LoVo (cell line): ENCODE data around the gene EPC1.

ENCODE experiments used
- DNase-seq: peaks from one replicate; pipeline ENCODE4 v3.0.0-alpha.2; 2016; ENCODE audit warnings: low spot score

EPC1 gene

GRCh38 chr10:32337350-32337749 is 9.6 kb downstream of the EPC1 start:
- no peak for DNase-seq

- no peak for DNase-seq
Observed at GRCh38 chr10:32333849-32334248, 13.1 kb downstream of the EPC1 start.

DNA sequence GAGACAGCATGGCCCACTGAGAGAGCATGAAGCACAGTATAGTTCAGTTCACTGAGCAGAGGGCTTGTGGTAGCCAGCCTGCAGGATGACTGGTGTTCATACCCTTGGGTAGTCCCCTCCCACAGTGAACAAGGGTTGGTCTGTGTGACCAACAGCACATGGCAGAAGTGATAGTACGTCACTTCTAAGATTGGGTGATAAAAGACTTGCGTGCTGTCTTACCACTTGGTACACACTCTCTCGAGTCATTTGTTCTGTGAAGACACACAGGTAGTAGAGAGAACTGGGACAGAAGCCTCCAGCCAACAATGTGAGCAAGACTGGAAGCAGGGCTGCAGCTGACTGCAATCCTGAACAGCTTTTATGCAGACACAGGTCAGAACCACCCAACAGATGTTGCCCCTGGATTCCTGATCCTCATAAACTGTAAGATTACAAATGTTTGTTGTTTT is 14.6 kb downstream of the EPC1 start:
- DNase-seq: no peak

DNA sequence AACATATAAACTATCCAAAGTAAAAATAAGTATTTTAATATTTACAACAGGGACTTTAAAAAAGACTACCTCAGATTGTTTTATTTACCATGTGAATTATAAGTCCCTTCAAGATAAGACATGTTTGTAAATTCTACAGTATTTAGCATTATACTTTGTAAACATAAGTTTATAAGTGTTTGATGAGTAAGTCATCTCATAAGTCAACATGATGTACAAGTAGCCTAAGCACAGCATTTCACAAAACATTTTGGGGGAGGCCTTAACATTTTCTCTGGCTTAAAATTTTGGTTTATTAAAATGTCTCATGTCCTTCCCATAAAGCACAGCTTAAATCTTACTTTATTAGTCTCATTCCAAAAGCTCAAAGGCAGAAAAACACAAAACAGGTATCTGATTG is 15.4 kb downstream of the EPC1 start:
- DNase-seq: no peak

GRCh38 chr10:32330214-32330613 is 16.7 kb downstream of the EPC1 start:
- DNase-seq: no peak

DNA sequence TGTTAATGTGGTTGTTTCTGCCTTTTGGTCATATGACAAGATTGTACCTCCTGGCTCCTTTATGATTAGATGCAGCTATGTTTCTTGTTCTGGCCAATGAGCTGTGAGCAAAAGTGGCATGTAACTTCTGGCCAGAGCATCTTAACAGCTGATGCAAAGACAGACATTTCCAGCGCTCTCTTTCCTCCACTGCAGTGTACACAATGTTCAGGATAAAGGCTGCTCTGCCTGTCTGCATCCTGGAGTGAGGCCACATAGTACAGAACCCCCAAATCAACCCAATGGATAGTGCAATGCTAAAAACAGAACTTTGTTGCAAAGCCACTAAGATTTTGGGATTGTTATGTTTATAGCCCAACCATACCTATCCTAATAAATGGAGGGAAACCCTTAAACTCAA is 17.9 kb downstream of the EPC1 start:
- no peak for DNase-seq

- DNase-seq: no peak
Observed at GRCh38 chr10:32328499-32328898, 18.5 kb downstream of the EPC1 start.

DNA sequence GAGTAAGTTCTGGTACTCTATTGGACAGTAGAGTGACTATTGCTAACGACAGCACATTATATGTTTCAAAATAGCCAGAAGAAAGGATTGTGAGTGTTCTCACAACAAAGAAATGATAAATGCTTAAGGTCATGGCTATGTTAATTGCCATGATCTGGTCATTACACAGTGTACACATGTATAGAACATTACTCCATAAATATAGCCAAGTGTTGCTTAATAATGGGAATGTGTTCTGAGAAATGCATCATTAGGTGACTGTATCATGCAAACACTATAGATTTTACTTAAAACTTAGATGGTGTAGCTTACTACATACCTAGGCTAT is 19.6 kb downstream of the EPC1 start:
- no peak for DNase-seq

DNA sequence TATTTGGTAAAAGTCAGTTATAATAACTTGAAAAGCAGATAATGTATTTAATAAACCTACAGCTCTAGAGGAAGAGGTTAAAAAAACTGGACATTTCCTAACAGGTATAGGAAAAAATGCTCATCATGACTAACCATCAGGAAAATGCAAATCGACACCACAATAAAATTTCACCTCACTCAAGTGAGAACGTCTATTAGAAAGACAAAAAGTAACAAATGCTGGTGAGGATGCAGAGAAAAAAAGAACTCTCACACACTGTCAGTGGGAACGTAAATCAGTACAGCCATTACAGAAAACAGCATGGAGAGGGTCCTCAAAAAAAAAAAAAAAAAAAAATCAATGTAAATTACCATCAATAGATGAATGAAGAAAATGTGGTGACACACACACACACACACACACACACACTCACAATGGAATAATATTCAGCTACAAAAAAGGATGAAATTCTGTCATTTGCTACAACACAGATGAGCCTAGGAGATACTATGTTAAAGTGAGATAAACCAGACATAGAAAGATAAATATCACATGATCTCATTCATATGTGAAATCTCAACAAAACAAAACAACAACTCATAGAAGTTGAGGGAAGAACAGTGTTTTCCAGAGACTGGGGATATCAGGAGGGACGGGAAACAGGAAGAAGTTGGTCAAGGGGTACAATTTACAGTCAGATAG is 20.1 kb downstream of the EPC1 start:
- DNase-seq: no peak

DNA sequence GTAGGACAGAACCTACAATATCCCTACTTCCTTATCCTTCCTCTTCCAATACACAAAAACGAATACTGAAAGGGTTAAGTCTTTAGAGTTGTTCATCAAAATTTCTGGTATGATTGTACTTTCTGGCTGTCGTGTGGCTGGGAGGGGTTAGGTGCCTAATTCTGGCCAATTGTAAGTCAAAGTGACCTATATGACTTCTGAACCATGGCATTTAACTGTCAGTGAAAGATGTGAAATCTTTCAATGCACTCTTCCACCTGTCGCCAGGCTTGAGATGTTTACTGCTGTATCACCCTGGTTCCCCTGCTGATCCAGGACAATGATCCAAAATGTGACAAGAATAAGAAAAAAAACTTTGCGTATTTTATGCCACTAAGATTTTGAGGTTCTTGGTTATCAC is 20.8 kb downstream of the EPC1 start:
- no peak for DNase-seq

- DNase-seq: no peak
Observed at GRCh38 chr10:32323051-32323450, 23.9 kb downstream of the EPC1 start.

DNA sequence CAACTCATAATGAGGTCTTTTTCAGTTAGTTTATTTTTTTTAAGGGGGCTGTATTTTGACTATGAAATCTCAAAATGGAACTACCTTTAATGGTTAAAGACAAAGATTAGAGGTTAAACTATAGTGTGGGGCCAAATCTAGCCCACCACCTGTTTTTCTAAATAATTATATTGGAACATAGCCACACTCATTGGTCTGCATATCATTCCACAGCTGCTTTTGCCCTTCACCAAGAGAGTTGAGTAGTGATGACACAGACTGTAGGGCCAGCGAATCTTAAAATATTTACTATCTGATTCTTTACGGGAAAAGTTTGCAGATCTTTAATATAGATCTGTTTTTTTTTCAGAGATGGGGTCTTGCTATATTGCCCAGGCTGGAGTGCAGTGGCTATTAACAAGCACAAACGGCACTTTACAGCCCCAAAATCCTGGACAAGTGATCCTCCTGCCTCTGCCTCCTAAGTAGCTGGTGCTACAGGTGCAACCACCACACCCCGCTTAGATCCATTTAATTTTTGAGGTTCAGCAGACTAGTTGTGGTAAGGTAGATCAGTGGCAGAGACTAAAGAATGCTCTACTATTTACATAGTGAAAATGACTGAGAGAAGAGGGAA is 25.8 kb downstream of the EPC1 start:
- no peak for DNase-seq

- no peak for DNase-seq
Observed at GRCh38 chr10:32318476-32318896, 28.5 kb downstream of the EPC1 start.

- no peak for DNase-seq
Observed at GRCh38 chr10:32317795-32318357, 29.1 kb downstream of the EPC1 start.

GRCh38 chr10:32315424-32315823 is 31.5 kb downstream of the EPC1 start:
- DNase-seq: no peak

DNA sequence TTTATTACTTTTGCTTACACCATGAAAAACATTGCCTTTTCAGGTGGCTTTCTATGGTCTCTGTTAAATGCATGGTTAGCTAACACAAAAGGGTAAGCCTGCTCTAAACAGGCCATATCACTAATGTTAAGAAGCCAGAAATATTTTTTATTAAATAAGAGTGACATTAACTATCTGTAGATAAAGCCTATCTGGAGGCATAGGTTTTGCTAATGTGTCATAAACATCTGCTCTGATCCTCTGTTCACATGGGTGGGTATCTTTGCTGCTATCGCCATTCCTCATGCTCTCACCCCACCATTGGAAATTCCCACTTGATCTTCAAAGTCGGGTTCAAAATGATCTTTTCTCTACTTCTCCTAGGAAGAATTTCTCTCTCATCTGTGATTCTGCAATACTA is 32.4 kb downstream of the EPC1 start:
- DNase-seq: no peak

DNA sequence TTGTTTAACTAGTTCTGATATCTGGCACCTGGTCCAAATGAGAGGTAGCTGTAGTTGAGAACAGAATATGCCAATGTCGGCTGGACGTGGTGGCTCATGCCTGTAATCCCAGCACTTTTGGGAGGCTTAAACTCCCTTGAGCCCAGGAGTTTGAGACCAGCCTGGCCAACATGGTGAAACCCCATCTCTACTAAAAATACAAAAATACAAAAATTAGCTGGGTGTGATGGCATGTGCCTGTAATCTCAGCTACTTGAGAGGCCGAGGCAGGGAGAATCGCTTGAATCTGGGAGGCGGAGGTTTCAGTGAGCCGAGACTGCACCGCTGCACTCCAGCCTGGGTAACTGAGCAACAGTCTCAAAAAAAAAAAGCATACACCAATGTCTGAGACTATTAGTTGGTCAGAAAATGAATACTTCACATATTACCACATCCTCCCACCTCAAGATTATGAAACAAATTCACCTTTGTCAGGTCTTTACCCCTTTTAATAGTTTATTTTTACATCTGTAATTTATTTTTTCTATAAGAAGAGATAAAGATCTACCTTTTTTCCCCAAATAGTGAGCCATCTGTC is 38.8 kb downstream of the EPC1 start:
- DNase-seq: no peak

GRCh38 chr10:32307609-32308008 is 39.3 kb downstream of the EPC1 start:
- no peak for DNase-seq

DNA sequence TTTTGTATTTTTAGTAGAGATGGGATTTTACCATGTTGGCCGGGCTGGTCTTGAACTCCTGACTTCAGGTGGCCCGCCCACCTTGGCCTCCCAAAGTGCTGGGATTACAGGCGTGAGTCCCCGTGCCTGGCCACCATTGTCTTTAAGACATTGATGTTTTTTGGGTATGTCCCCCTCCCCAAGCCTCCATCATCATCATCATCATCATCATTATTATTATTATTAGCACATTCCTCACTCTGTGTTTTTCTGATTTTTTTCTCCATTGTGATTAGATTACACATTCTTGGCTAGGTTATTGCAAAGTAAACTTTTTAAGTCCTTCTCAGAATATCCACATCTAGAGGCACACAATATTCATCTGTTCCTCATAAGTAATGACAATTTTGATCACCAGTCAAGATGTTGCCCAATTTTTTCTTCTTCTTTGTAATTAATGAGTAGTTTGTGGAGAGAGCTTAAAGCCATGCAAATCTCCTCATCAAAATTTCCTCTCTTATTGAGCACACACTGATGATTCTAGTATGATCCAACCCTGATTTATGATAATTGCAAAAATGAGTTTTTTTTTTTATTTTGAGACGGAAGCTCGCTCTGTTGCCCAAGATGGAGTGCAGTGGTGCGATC is 47.5 kb downstream of the EPC1 start:
- DNase-seq: no peak

- no peak for DNase-seq
Observed at GRCh38 chr10:32298075-32298812, 48.7 kb downstream of the EPC1 start.

GRCh38 chr10:32295027-32295426 is 51.9 kb downstream of the EPC1 start:
- DNase-seq: no peak

DNA sequence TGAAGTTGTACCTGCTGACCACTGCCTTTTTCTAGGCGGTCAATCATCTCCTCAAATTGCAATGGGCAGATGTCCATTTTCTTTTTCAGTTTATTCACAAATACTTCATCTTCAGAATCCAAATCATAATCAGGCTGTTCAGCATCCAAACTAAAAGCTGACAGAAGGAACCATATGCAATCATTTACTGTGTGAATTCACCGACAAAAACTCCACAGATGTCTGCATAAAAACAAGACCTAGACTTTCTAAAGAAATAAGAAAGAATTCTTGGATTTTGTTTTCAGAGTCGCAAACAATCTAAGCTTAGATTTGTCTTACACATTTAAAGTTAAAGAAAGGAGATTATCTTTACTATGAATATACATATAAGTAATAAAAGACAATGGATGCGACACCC is 53.4 kb downstream of the EPC1 start:
- DNase-seq: no peak
